Omental fat pad (tissue), 4 donors: Measurements from ENCODE around the gene ACOX3. TPM values are rescaled to one million over a fixed set of nuclear protein-coding genes. Genes with fewer than 3 reads are reported as not detected.
"Not testable (repeated sequence)": the region's sequence is repeated elsewhere in the genome, so short reads cannot be mapped to it uniquely, and the experiment has no call there.

Source experiments
- ATAC-seq: fragments of 150-250 bp; one replicate; pipeline ENCODE4 v1.9.1; 2016; ENCODE audit warnings: mild to moderate bottlenecking, moderate library complexity; ENCODE audit not compliant: low FRiP score
- DNase-seq: peaks from one replicate; pipeline ENCODE4 v3.0.0-alpha.2; 2019; ENCODE audit warnings: low spot score
- total RNA-seq, 4 donors: library from RNA; depleted of rRNA; stranded (reverse); fragments of >200 nt; gene quantifications; one replicate each; pipeline ENCODE4 v1.1.0, GENCODE V29; 2016
- TF ChIP-seq, protein P1 (sequence below), 3 donors: fragments of 450-650 bp; IDR thresholded peaks; one replicate each; pipeline ENCODE4 v1.5.1; 2016 to 2017; ENCODE audit warnings: antibody characterized with exemption in 3 of 3, mild to moderate bottlenecking in 3 of 3, moderate library complexity in 2 of 3

ACOX3 gene
- total RNA-seq, 4 donors from 2014 or later, result 14.7 to 28.2 (median 23.6) TPM

DNA sequence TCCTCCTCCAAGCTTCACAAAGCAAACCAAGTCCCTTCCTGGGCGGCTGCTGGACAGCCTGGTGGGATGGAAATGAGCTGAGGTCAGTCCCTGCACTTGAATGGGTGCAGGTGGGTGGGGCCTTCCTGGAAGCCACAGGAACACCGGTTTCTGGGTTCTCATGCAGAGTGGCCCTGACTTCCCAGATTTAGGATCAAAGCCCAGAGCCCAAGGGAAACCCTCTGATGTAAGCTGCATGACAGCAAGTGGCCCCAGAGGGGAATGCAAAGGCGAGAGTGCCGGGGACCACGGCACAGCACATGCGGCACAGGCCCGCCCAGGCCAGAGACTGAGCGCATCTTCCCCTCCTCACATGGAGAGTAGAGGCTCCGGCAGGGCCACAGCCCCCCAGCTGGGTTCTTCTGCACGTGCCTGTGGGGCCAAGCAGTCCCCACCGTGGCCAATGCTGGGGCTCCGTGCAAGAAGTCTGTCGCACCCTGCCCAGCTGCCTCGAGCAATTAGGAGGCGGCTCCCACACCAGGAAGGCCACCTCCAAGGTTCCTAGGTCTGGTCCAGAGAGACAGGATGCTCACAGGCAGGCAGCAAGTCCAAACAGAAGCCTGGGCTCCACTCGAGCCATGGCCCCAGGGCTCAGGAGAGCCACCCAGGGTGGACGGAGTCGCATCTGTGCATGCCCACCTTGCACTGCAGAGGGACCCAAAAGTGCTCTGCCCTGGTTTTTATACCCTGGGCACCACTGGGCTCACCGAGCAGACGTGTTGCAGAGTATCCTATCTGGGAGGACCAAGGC lies 88.0 kb downstream of the ACOX3 start:
- TF ChIP-seq, protein P1, sequence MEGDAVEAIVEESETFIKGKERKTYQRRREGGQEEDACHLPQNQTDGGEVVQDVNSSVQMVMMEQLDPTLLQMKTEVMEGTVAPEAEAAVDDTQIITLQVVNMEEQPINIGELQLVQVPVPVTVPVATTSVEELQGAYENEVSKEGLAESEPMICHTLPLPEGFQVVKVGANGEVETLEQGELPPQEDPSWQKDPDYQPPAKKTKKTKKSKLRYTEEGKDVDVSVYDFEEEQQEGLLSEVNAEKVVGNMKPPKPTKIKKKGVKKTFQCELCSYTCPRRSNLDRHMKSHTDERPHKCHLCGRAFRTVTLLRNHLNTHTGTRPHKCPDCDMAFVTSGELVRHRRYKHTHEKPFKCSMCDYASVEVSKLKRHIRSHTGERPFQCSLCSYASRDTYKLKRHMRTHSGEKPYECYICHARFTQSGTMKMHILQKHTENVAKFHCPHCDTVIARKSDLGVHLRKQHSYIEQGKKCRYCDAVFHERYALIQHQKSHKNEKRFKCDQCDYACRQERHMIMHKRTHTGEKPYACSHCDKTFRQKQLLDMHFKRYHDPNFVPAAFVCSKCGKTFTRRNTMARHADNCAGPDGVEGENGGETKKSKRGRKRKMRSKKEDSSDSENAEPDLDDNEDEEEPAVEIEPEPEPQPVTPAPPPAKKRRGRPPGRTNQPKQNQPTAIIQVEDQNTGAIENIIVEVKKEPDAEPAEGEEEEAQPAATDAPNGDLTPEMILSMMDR (IDR thresholded peaks at IDR 0.05), result no peak
- DNase-seq, result no peak
- ATAC-seq, result no peak

DNA sequence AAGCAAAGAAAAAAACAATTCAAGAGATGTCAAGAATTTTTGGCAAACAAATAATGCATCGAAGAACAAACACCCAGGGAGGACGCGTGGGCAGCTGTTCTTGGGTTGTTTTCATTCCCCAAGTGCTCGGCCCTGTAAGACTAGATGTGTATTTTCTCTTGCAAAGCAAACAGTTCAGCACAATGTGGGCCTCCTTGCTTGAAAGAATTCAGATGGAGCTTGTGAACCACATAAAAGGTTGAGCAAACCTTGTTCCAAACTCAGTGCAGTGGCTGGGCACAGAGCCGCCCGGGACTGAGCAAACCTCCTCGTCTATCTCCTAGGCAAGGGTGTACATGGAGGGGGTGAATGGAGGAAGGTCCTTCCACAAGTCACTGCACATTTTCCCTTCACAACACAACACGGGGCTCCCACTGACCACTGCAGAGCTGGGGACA lies 88.6 kb downstream of the ACOX3 start:
- TF ChIP-seq, protein P1 (IDR thresholded peaks at IDR 0.05), result no peak
- DNase-seq, result no peak
- ATAC-seq, result no peak

DNA sequence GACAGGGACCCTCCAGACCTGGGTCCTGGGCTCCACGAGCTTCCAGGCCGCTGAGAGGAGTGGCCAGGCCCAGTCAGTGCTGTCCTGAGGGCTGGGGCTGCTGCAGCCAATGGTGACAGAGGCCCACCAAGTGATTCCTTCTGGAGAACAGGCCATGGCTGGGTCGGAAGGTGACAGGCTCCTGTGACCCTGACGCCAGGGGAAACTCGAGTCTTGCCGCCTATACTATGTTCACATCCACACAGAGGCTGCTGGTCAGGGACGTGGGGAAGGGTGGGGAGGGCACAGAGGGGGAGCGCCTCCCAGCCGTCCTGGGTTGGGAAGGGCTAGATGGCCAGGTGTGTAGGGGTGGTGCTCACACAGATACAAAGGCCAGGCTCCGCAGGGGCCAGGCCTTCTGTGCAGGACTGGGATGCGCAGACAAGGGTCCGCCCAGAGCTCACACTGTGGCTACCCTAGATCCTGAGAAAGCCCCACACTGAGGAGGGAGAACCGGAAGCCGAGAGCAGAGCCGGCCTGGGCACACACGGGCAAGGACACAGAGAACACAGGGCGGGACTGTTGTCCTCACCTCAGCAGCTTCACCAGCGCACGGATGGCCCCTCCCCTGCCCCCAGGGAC lies 89.6 kb downstream of the ACOX3 start:
- no peak for ATAC-seq

DNA sequence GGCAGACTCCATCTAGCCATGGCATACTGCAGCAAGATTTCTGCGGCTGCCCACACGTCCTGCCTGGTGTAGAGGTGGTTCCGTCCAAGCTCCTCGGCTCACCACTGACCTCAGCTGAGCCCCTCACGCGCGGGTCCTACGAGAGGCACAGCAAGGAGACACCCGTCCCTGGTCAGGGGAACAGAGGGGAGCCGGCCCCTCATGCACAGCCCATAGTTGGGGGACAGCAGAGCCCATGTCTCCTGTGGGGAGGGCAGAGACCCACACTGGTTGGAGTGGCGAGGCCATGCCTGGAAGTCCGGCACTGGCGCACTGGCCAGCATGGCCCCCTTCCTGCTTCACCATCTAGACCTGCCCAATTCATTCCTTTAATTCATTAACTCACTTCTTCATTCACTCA lies 90.2 kb downstream of the ACOX3 start:
- no peak for DNase-seq
- ATAC-seq, result no peak

More for the DNA sequence above, 89.6 kb downstream of the ACOX3 start:
- DNase-seq, result no peak
- TF ChIP-seq, protein P1 (IDR thresholded peaks at IDR 0.05), result no peak

DNA sequence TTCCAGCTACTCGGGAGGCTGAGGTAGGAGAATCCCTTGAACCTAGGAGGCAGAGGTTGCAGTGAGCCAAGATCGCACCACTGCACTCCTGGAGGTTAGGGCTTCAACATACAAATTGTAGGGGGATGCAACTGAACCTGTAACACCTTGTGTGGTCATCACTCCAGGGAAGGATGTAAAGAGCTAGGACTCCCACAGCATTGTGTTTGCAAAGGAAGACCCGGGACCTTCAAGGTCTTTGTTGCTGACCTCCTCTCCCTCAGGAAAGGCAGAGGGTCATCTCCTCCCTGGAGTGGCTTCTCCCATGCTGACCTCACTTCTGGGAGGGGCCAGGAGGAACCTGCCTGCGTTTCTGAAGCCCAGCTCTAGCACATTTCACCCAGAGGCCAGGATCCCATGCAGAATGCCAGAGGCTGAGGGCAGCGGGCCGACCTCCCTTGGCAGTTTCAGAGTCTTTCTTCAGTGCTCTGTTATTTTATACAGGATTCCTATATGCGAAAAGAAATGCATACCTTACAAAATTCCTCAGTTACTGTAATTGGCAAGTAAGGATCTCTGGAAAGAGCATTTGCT lies 90.8 kb downstream of the ACOX3 start:
- TF ChIP-seq, protein P1 (IDR thresholded peaks at IDR 0.05), result no peak
- ATAC-seq, result no peak
- DNase-seq, result no peak

More for the DNA sequence above, 90.2 kb downstream of the ACOX3 start:
- TF ChIP-seq, protein P1 (IDR thresholded peaks at IDR 0.05), result no peak

DNA sequence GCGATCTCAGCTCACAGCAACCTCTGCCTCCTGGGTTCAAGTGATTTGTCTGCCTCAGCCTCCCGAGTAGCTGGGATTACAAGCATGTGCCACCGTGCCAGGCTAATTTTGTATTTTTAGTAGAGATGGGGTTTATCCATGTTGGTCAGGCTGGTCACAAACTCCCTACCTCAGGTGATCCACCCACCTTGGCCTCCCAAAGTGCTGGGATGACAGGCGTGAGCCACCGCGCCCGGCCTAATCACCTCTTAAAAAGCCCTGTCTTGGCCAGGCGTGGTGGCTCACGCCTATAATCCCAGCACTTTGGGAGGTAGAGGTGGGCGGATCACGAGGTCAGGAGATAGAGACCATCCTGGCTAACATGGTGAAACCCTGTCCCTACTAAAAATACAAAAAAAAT lies 91.3 kb downstream of the ACOX3 start:
- ATAC-seq, DNase-seq: not testable (repeated sequence)

DNA sequence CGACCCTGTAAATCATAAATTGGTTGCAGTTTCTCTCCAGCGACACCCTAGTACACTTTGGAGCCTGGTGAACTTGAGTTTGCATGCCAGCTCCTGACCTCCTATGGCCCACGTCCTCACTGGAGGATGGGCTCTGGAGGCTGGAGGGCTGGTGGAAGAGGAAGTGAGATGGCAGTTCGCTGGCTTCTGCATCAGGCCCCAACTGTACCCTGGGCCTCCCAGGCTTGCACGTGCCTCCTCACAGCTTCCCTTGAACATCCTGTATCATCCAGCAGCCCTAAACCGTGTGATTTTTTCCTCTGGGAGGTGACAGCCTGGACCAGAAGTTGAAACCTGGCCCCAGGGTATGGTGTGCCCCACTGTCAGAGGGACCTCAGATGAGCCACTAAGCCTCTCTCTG lies 92.5 kb downstream of the ACOX3 start:
- TF ChIP-seq, protein P1 (IDR thresholded peaks at IDR 0.05), result no peak
- no peak for DNase-seq
- no peak for ATAC-seq
